Panc1 (cell line): Measurements from ENCODE around the gene MUC2.

Experiments used
- SIN3A ChIP-seq: IDR thresholded peaks from 2 replicates; pipeline ENCODE4 v1.6.1; 2012; ENCODE audit warnings: low read depth, mild to moderate bottlenecking, low read length, moderate library complexity, borderline replicate concordance; ENCODE audit not compliant: insufficient read depth
- TF ChIP-seq, protein P1 (sequence below): fragments of 450-650 bp; IDR thresholded peaks from 2 replicates; pipeline ENCODE4 v1.5.1; 2017; ENCODE audit warnings: mild to moderate bottlenecking
- TF ChIP-seq, protein P2 (sequence below), 2 experiments: IDR thresholded peaks; 2 replicates each; pipeline ENCODE4 v1.6.1; 2011 to 2012; ENCODE audit warnings: low read depth in 2 of 2, control low read depth in 1 of 2, low read length in 1 of 2, mild to moderate bottlenecking in 1 of 2, moderate library complexity in 1 of 2; ENCODE audit not compliant: insufficient read depth in 1 of 2

DNA sequence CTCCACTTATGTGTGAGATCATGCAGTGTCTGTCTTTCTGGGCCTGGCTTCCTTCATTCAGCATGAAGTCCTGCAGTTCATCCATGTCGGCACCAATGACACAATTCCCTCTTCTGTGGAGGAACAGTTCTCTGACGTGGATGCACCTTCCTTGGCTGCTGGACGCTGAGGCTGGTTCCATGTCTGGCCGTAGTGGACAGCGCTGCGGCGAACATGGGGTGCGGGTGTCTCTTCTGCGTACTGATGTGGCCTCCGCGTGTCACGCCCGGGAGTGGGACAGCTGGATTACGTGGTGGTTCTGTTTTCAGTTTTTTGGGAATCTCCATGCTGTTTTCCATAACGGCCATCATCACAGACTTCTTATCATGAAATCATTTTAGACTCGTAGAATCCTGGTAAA, 16.9 kb upstream of the MUC2 start:
- no peak for TF ChIP-seq SIN3A
- TF ChIP-seq, protein P1, sequence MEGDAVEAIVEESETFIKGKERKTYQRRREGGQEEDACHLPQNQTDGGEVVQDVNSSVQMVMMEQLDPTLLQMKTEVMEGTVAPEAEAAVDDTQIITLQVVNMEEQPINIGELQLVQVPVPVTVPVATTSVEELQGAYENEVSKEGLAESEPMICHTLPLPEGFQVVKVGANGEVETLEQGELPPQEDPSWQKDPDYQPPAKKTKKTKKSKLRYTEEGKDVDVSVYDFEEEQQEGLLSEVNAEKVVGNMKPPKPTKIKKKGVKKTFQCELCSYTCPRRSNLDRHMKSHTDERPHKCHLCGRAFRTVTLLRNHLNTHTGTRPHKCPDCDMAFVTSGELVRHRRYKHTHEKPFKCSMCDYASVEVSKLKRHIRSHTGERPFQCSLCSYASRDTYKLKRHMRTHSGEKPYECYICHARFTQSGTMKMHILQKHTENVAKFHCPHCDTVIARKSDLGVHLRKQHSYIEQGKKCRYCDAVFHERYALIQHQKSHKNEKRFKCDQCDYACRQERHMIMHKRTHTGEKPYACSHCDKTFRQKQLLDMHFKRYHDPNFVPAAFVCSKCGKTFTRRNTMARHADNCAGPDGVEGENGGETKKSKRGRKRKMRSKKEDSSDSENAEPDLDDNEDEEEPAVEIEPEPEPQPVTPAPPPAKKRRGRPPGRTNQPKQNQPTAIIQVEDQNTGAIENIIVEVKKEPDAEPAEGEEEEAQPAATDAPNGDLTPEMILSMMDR: no peak
- TF ChIP-seq, protein P2, sequence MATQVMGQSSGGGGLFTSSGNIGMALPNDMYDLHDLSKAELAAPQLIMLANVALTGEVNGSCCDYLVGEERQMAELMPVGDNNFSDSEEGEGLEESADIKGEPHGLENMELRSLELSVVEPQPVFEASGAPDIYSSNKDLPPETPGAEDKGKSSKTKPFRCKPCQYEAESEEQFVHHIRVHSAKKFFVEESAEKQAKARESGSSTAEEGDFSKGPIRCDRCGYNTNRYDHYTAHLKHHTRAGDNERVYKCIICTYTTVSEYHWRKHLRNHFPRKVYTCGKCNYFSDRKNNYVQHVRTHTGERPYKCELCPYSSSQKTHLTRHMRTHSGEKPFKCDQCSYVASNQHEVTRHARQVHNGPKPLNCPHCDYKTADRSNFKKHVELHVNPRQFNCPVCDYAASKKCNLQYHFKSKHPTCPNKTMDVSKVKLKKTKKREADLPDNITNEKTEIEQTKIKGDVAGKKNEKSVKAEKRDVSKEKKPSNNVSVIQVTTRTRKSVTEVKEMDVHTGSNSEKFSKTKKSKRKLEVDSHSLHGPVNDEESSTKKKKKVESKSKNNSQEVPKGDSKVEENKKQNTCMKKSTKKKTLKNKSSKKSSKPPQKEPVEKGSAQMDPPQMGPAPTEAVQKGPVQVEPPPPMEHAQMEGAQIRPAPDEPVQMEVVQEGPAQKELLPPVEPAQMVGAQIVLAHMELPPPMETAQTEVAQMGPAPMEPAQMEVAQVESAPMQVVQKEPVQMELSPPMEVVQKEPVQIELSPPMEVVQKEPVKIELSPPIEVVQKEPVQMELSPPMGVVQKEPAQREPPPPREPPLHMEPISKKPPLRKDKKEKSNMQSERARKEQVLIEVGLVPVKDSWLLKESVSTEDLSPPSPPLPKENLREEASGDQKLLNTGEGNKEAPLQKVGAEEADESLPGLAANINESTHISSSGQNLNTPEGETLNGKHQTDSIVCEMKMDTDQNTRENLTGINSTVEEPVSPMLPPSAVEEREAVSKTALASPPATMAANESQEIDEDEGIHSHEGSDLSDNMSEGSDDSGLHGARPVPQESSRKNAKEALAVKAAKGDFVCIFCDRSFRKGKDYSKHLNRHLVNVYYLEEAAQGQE (IDR thresholded peaks at IDR 0.05; ENCODE audit: insufficient read depth in 1 of 2, low read depth in 2 of 2, low read length in 1 of 2): no peak
